Transverse colon (tissue), 4 donors: ENCODE data around the gene OR2V2.

Experiments
- CTCF ChIP-seq, 5 experiments: fragments of 200-600 bp in 3 of 5; fragments of 450-650 bp in 2 of 5; sonication (generic) in 3 of 5; IDR thresholded peaks; 1 replicate in 2 of 5; 2 replicates in 3 of 5; pipeline ENCODE4 v1.5.1; 2016 to 2017; ENCODE audit warnings: antibody characterized with exemption in 5 of 5, inconsistent platforms in 3 of 5, mild to moderate bottlenecking in 2 of 5, moderate library complexity in 1 of 5
- POLR2A ChIP-seq: fragments of 450-650 bp; IDR thresholded peaks from one replicate; pipeline ENCODE4 v1.6.1; 2016; ENCODE audit warnings: antibody characterized with exemption, mild to moderate bottlenecking, moderate library complexity
- POLR2AphosphoS5 ChIP-seq, 3 donors: sonication (generic); formaldehyde crosslinking; IDR thresholded peaks; one replicate each; pipeline ENCODE4 v1.6.1; 2016; ENCODE audit warnings: antibody characterized with exemption in 3 of 3

- TF ChIP-seq CTCF (IDR thresholded peaks at IDR 0.05) (no peak), POLR2AphosphoS5 (IDR thresholded peaks at IDR 0.05) (no peak), POLR2A (no peak)
Measured at GRCh38 chr5:181171782-181172181, 24.4 kb downstream of the OR2V2 start.
